ENCODE data around the gene PSME4.

GRCh38 chr2:53828331-53828730 is 142.5 kb downstream of the PSME4 start:
- TF ChIP-seq CTCF (IDR thresholded peaks at IDR 0.05) (no peak), POLR2AphosphoS5 (IDR thresholded peaks at IDR 0.05; ENCODE audit: low read depth, low read length) (no peak)
